ENCODE measurements around the gene NDUFAF3.
A peak's percentile ranks its signal among the peaks of the same experiment; 100 is the strongest.

NDUFAF3 gene

DNA sequence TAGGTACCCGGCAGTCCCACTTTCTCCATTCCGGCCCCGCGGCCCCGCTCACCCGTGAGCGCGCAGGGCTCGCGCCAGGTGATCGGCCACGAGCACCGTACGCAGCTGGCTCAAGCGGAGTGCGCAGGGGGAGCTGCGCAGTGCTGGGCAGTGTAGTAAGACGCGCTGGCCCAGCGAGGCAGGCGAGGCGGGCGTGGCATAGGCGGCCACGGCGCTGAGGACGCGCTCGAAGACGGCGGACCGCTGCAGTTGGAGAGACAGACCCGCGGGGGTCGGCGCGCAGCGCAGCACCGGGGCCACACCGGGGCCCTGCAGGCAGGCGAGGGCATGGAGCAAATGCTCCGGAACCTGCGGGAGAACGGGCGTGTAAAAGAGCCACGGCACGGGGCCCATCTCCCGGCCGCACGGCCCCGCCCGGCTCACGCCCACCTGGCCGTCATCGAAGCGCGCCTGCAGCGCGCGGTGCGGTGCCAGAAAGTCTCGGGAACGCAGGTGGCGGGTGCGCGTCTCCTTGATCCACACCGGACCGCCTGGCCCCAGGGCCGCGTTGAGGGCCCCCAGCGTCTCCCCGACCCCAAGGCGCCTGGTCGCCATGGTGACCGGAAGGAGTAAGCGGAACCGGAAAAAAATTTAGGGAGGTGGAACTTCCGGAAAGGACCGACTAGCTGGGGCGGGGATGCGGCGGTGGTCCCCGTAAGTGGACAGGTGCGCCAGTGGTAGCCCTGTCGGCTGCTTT is 3.8 kb upstream of the NDUFAF3 start, which contains the start of gene DALRD3:
TSS of gene DALRD3 (minus strand) at position 610 of the 736 bp plus-strand sequence. CDS start at position 594, 16 bp downstream.
- peak; percentile 35 for DNase-seq (ENCODE audit: low read depth)

DNA sequence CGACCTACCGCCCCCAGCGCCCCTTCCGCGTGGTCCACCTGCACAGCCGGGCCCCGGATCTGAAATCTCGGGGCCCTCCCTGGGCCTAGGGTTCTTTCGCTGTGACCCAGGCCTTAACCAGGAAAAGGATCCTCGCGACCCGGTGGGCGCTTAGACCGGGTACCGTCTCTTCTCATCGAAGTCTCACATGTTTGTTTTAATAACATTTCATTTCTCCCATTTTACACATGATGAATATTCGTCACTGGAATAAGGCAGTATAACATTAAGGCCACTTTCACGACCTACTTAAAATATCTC is 3.3 kb upstream of the NDUFAF3 start:
- no peak for DNase-seq (ENCODE audit: low read depth)

DNA sequence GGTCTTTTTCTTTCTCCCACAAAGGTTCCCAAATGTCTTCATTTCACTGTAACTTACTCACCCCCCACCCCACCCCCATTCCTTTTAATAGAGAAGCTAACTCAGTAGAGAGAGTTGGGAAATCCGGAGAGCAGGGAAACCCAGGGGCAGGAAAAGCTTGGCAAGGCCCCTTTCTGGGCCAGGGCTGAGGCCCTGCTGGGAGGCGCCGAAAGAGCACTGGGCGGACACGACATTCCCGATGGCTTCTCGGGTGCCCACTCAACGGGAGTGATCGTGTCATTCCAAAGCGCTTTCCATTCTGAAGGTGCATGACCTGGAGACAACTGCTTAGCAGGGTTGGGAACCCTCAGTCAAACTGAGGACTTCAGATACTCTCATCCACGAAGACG is 2.0 kb upstream of the NDUFAF3 start:
- DNase-seq (ENCODE audit: low read depth), result no peak

DNA sequence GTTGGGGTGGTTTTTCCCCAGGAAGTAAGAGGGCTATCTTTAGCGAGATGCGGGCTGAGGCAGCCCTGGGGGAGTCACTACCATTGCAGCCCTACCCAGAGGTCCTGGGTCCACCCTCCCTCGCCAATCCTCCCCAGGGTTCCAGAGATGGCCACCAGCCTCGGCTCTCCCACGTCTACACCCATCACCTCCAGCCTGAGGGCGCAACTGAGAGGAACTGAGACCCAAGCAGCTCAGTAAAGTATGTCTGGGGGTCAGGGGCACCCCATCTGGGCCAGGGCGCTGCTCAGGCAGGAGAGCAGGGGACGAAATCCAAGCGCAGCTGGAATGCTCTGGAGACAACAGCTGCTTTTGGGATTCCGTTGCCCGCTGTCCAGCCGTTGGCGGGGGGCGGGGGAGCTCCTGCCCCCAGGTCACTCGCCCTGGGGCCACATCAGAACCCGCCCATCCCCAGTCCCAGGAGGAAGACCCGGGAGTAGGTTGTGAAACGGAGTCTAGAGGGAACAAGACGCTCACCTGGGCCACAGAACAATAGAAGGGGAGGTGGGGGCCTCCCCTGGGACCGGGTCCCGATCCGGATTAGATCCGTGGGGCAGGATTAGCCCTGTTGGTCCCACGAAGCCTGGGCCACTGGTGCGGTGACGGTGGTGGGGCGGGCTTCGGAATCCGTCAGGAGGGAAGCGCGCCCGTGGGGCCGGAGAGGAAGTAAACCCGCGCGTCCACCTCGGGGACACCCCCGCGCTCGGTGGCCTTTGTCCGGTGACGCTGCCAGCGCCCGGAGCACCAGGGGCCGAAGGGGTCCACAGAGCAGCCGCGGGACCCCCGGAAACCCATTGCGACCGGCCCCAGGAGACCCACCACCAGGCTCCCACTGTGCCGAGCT is 1.4 kb upstream of the NDUFAF3 start:
- DNase-seq (ENCODE audit: low read depth), result no peak

DNA sequence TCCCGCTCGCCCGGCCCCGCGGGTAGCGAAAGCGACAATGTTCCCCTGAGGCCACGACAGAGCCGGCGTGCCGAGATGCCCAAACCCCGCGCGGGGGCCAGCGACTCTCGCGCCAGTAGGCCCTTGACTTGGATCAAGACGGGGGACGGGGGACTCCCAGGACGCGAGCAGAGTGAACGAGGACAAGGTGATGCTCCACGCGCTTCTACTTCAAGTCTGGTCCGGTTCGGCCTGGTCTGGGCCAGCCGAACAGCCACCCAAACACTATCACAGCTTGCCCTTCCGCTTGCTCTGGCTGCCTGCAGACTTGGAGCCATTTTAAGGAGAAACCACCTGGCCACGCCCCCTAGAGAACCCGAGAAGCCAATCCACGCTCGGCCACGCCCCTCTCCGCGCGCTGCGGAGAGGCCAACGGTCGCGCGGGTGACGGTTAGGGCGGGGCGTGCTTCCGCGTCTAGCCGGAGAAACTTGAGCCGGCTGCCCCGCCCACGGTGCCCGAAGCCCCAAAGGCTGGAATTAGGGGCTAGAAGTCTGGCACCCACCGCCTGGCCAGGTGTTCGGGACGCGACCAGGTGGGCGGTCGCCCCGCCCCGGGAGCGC is 608 bp upstream of the NDUFAF3 start:
- peak; percentile 97 for DNase-seq (ENCODE audit: low read depth)

DNA sequence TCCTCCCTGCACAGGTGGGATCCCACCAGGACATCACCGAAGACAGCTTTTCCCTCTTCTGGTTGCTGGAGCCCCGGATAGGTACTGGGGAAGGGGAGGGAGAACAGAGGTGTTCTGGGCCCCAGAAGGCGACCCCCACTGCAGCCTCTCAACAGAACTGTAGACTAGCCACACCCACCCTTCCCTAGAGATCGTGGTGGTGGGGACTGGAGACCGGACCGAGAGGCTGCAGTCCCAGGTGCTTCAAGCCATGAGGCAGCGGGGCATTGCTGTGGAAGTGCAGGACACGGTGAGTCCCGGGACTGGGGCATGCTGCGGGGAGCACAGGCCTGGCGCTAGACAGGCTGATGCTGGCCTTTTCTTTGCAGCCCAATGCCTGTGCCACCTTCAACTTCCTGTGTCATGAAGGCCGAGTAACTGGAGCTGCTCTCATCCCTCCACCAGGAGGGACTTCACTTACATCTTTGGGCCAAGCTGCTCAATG is 809 bp downstream of the NDUFAF3 start:
- DNase-seq (ENCODE audit: low read depth), result no peak

DNA sequence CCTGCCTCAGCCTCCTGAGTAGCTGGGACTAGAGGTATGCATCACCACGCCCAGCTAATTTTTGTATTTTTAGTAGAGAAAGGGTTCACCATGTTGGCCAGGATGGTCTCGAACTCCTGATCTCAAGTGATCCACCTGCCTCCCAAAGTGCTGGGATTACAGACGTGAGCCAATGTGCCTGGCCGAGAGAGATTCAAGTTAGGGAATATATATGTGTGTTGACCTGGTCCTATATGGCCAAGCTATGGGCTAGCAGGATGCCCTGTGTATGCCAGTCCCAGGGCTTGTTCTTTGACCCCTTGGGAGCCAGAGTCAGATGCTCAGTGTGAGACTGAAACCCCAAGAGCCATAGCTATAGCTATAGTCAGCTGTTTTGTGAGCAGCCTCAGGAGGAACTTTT is 1.9 kb downstream of the NDUFAF3 start:
- no peak for DNase-seq (ENCODE audit: low read depth)

DNA sequence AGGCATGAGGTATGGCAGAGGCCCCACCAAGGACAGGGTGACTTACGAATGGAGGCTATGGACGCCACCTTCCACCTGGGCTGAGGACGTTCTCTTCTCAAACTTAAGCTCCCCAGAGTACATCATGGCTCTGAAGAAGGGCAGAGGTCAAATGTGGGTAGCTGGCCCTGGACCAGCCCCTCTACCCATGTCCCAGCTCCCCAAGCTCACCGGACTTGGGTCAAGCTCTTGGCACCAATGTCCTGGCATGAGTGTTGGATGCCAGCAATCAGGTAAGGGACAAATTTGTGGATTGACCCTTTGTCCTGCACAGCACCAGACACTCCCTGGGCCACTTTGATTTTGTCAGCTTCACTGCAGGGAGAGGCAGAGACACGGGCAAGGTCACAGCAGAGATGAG is 2.5 kb downstream of the NDUFAF3 start:
- DNase-seq (ENCODE audit: low read depth), result no peak

DNA sequence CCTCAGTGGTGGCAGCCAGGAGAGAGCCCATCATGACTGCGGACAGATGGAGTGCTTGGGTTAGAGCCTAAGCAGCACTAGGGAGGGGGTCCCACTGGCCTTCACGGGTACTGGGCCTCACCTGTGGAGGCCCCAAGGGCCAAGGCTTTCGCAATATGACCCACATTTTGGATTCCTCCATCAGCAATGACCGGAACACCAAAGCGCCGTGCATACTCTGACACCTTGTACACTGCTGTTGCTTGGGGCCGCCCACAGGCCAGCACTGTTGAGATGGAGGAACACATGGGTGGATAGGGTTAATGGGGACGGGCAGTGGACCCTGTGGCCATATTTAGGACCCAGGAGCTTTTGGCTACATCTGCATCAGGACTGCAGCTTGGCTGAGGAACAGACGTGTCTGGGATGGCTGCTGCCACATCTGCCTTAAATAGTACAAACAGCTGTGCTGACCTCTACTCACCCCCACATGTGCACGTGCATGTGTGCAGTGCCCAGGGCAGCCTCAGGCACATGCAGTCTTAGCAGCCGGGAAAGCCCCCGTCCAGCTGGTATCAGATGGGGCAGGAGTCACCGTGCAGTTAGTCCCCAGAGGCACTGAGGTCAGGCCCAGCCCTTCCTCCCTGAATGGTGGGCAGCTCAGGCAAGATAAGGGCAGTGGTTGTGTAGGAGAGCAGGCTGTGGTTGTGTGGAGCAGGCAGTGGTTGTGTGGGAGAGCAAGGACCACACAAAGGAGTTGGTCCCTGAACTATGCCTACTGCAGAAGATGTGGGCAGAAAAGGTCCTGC is 3.3 kb downstream of the NDUFAF3 start:
- no peak for DNase-seq (ENCODE audit: low read depth)

DNA sequence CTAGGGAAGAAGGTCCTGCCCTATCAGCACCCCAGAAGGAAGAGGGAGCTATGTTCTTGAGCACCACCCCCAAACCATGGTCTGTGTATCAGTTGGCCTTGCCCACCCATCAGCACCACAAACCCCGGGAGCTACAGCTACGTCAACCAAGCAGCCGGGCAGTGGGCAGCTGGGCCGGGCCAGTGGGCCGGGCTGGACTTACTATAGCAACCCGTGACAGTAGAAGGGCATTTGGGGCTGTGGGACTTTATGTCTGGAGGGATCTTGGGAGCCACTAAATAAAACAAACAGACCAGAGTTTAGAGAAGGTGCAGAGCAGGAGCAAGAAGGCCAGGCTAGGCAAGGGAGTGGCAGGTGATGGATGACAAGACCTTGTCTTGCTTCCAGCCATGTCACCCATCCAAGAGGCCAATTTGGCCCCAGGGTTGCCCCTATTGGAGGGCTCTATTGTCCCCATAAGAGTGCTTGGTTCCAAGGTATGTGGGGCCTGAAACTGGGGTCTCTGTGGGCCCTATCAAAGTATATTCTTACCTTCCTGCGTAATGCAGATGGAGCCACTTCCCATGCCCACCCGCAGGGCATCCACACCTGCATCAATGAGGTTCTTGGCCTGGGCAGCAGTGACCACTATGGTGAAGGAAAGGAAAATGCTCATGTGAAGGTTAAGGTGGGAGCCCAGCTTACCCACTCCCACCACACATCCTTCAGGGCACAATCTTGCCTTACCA is 4.0 kb downstream of the NDUFAF3 start:
- no peak for DNase-seq (ENCODE audit: low read depth)

DNA sequence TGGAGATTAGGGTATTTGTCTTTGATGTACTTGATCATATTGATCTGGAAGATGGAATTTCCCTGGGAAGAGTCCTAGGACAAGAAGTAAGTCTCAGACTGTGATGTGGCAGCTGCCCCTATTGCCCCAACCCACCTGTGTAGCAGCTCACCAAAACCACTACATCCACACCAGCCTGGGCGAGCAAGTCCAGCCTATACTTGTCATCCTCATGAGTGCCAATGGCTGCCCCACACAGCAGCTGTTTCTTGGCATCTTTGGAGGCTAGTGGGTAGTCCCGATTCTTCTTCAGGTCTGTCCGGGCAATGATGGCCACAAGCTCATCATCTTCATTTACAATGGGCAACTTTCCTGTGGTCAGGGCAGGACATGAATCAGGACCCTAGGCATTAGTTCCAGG is 4.6 kb downstream of the NDUFAF3 start:
- no peak for DNase-seq (ENCODE audit: low read depth)

DNA sequence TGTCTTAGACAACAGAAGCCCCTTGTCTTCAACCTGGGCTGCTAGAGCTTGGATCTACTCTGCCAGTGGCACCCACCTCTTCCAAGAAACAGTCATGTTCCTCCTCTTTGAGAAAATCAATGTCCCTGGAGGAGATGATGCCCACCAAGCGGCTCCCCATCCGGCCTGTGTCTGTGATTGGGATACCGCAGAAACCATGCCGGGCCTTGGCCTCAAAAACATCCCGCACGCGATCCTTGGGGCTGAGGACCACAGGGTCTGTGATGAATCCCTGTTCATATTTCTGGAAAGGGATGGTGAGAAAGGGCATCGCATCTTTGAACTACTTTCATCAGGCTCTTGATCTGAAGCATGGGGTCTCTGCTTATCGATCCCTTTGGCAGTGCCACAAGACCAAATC is 5.7 kb downstream of the NDUFAF3 start:
- no peak for DNase-seq (ENCODE audit: low read depth)

DNA sequence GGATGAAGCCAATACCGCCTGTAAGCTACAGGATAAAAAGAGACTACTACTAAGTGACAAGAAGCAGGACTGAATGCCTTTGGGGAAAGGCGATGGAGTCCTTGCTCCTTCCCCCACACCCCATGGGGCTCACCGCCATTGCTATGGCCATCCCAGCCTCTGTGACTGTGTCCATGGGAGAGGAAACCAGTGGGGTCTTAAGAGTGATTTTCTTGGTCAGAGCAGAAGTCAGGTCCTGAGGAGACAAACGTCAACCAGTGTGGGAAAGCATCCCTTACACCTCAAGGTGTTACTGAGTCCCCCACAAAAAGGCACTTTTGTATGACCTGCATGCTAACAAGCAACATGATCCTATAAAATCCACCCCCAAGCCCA is 6.4 kb downstream of the NDUFAF3 start:
- DNase-seq (ENCODE audit: low read depth), result no peak

DNA sequence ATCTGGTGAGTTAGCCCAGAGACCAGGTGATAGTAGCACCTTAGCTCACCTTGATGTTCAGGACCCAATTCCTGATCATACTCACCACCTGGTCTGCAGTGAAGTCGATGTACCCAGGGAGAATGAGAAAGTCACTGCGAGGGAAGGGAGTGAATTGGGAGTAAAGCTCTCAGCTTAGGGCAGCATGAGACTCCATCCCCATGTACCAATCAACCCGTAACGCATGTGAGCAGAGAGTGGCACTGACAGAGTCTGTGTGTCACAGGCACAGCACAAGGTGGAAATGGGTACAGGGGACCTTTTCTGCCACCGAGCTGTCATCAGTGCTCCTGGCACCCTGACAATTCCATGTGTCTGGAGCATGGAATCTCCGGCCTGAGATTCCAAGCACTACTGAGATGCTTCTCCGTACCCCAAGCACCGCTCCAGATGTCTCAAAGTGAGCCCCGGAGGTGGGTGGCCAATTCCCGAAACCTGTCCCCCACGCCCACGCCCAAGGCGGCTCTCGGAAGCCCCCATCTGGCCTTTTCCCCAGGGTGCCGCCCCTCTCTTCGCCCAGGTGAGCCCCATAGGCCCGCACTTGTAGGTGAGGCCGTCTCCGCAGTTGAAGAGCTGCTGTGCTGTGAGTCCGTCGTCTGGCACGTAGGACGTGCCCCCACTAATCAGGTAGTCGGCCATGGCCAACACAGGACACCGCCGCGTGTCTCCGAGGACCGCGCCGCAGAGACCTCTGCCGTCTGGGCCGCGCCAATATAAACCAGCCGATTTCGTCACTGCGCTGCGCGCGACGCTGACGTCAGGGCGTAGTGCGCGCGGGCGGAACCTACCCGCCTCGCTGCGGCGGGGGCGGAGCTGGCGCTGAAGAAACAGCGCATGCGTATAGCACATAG is 7.0 kb downstream of the NDUFAF3 start, which contains the start of gene IMPDH2:
TSS of gene IMPDH2 (minus strand) at position 726 of the 890 bp plus-strand sequence. CDS start at position 678, 48 bp downstream.
- peak; percentile 89 for DNase-seq (ENCODE audit: low read depth)

DNA sequence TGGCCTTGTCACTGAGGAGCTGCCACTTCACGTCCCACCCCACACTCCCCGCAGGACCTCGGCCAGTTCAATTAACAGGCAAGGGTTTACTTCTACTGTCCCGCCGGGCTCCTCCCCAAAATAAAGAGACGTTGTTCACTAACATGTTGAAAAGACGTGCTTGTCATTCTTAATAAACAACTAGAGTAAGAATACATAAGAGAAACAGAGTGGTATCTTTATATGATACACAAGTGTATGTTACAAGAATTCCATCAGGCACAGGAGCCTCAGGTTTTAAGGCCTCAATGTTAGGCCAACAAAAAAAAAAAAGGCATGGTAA is 7.6 kb downstream of the NDUFAF3 start:
- DNase-seq (ENCODE audit: low read depth), result no peak

DNA sequence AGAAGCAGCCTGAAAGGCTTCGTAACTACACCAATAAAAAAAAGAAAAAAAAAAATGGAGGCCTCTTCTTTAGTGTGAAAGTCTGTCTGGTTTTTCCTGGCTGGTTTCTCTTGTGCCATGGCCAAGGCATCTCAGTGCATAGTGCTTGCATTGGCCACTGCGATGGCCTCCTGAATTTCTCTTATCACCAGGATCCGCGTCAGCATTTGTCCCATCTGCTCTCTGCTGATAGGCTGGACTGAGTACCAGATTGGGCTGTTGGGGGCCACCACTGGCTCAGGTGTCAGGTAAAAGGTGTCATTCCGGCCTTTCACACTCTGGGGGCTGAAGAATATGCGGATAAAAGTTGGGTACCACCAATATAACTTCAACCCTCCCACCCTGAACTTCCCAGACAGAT is 8.4 kb downstream of the NDUFAF3 start:
- no peak for DNase-seq (ENCODE audit: low read depth)

DNA sequence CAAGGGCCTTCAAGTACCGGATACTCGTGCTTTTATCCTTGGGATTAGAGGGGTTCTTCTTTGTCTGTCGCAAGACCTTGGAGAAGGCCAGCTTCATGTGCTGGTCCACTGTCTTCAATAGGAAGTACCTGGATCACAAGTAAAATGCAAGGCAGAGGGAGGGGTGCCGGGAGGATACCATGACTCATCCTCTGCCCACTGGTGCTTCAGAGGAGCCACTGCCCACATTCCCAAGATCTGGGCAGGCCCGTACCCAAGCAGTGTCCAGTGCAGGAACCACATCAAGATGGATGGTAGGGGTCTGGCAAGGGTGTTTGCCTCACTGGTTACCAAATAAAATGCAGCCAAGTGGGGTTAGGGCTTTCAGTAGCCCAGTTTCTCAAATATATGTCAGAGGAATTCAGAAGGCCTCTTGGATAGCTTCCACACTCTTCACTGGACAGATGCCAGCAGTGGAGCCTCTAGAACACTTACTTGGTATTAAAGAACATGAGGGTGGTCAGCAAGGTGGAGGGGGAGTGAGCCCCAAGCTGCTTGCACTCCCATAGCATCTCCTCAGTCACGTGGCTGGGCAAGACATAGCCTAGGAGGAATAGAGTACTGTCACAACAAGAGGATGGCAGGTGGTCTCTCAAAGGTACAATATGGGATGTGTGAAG is 10.9 kb downstream of the NDUFAF3 start:
- DNase-seq (ENCODE audit: low read depth), result no peak

DNA sequence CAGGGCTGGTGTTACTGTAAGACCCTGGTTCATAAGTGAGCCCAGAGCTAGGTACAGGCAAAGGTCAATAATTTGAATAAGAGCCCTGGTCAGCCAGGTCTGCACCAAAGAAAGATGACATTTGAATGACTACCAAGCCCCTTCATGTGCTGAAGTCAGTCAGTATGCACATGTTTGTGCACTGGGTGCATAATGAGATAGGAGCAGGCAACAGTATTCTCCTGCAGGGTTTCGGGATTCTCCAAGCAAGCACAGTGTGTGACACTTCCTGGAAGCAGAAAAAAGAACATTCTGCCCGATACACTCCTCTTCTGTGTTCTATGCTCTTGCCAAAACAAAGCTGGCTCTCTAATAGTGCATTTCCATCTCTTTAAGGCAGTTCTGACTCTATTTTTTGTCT is 12.7 kb downstream of the NDUFAF3 start:
- DNase-seq (ENCODE audit: low read depth), result no peak

DNA sequence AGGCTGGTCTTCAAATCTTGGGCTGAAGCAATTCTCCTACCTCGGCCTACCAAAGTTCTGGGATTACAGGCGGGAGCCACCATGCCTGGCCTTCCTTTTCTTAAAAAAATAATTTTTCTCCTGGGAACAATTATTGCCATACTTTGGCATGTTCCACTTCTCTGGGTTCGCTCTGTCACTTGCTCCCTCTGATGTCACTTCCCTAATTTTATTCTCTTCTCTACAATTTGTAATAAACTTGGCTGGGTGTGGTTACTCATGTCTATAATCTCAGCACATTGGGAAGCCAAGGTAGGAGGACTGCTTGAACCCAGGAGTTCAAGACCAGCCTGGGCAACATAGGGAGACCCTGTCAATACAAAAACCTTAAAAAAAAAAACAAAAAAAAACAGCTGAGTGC is 13.4 kb downstream of the NDUFAF3 start:
- no peak for DNase-seq (ENCODE audit: low read depth)

DNA sequence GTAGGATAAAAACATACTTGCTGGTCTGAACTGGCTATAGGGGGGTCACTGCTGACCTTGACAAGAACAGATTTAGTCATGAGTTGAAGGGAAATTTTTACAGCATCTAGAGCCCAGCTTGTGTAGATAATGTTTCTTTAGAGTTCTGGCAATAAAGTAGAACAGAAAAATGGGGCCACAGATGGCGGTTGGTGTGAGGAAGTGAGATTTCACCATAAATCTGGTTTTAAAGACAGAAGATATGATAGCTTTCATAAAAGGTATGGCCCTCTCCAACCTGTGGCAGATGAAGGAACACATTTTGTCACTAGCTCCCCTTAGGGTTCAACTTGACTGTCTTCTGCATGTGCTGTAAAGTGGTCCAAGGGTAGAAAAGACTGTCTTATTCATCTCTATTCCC is 31.6 kb downstream of the NDUFAF3 start:
- no peak for DNase-seq (ENCODE audit: low read depth)
